Kidney capillary endothelial cell (primary cell): Measurements from ENCODE around the gene TMEM135.
"Not testable (repeated sequence)": the region's sequence is repeated elsewhere in the genome, so short reads cannot be mapped to it uniquely, and the experiment has no call there.

Experiments
- DNase-seq: peaks from one replicate; pipeline ENCODE4 v3.0.0-alpha.2; 2018; ENCODE audit warnings: low spot score

The TMEM135 gene

DNA sequence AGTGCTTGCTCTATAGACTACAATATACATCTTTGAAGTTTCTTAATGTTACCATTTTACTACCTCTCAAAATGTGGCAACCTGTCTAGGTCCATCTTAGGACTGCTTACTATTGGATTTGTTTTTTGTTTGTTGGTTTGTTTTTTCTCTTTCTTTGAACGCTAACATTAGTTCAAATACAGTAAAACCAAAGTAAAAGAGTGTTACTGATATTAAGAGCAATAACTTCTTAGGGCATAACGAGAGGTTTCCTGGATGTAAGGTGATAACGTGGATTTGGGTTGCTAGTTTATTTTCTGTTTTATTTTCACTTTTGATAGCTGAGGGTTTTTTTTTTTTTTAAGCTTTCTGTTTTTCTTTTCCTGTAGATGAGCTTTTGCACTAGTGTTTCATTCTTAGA is 43.6 kb downstream of the TMEM135 start:
- no peak for DNase-seq

DNA sequence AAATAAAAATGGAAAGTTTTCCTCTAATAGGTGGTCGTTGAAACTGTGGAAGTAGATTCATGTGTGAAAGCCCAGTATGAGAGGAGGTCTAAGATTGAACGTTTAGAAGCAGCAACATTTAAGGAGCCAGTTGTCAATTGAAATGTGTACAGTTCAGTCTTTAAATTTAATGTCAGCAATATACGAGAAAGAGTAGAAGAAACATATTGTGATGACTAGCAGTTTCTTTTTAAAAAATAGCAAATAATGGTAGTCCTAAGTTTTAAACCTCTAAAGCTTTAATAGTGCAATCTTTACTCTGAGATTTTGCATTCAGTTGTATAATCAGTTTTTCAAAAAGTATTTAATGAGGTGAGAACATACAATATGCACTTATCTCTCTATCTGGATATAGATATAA is 44.9 kb downstream of the TMEM135 start:
- DNase-seq, result no peak

DNA sequence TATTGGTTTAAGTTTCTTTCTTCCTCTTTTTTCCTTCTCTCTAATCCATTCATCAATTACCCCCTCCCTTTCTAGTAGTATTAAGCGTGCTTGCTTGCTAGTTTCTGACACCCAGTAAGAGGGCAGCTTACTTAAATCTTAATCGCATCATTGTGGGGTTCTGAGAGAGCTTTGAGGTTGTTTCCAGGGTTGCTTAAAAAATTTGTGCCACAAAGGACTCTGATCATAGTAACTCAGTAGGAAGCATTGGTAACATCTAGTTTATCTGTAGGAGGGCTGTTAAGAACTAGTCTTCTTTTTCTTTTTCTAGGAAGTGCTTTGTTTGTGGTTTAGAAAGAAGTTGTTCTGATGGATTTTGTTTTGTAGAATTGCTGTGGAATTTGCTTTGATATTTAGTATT is 45.3 kb downstream of the TMEM135 start:
- no peak for DNase-seq

DNA sequence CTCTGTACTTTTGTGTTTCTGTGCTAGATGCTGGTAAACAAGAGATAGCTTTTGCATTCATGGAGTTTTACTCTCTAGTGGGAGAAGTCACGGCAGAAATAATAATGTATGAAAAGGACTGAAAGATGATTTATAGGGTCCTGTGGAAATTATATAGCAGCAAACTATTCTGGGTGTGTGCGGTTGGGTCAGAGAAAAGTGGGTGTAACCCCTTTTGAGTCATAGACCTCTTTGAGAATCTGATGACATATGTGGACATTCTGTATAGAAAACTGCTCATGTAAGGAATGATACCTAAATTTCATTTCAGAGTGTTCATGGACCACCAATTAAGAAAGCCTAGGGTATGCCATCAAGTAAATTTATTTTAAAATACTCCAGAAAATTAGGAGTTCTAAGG is 54.4 kb downstream of the TMEM135 start:
- DNase-seq, result no peak

DNA sequence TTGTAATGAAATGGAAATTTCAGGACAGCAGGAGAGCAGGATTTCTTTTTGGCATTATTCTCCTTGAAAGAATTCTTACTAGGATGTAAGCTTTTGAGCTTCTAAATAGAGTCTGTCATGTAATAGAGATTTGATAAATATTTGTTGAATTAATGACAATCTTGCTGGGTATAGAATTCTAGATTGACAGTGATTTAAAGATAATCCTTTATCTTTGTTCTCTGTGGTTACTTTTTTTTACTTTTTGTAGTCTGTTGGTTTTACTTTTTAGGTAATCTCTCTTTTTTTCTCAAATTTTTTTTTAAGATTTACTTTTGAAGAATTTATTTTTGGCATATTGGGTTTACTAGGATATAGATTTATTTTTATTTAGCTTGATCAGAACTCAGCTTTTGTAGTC is 54.8 kb downstream of the TMEM135 start:
- no peak for DNase-seq

DNA sequence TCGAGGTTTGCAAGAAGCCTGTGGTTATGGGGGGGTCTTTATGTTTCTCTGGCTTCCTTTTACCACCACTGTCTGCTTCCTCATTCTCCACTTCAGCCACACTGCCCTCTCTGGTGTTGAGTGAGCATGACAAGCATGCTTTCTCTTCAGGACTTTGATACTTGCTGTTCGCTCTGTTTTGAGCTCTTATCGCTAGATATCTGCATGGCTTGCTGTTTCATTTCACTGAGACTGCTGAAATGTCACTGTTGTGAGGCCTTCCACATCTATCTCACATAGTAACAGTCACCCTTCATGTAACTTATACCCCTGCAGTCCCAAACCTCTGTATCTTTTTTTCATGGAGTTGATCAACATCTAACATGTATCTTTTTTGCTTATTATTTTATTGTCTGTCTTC is 59.8 kb downstream of the TMEM135 start:
- DNase-seq, result peak; percentile 13

DNA sequence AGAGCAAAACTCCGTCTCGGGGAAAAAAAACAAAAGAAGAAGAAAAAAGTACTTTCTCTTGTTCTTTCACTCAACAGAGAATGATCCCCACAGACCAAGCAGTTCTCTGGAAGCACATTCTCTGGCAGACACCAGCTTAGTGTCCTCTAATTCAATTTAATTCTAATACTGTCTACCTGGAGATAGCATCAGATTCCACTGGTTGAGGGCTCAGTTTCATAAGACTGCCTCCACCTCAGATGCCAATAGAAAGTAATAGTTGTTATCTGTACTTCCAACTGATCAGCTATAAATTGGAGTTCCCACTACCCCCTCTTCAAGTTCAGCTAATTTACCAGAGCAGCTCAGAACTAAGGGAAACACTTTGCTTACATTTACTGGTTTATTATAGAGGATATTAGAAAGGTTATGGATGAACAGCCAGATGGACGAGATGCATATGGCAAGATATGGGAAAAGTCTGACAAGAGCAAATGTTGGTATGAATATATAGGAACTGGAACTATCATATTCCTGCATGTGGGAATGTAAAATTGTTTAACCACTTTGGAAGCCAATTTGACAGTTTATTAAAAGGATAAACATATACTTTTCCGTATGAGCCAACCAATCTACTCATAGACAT is 64.3 kb downstream of the TMEM135 start:
- DNase-seq, result no peak

DNA sequence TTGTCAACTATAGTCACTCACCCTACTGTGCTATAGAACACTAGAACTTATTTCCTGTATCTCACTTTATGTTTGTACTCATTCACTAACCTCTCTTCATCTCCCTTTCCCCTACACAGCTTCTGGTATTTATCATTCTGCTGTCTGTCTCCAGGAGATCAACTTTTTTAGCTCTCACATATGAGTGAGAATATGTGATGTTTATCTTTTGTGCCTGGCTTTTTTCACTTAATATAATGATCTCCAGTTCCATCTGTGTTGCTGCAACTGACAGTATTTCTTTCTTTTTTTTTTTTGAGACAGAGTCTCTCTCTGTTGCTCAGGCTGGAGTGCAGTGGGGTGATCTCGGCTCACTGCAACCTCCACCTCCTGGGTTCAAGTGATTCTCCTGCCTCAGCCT is 68.1 kb downstream of the TMEM135 start:
- not testable (repeated sequence) for DNase-seq

DNA sequence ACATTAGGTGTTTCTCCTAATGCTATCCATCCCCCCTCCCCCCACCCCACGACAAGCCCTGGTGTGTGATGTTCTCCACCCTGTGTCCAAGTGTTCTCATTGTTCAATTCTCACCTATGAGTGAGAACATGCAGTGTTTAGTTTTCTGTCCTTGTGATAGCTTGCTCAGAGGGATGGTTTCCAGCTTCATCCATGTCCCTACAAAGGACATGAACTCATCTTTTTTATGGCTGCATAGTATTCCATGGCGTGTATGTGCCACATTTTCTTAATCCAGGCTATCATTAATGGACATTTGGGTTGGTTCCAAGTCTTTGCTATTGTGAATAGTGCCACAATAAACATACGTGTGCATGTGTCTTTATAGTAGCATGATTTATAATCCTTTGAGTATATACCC is 69.6 kb downstream of the TMEM135 start:
- not testable (repeated sequence) for DNase-seq

DNA sequence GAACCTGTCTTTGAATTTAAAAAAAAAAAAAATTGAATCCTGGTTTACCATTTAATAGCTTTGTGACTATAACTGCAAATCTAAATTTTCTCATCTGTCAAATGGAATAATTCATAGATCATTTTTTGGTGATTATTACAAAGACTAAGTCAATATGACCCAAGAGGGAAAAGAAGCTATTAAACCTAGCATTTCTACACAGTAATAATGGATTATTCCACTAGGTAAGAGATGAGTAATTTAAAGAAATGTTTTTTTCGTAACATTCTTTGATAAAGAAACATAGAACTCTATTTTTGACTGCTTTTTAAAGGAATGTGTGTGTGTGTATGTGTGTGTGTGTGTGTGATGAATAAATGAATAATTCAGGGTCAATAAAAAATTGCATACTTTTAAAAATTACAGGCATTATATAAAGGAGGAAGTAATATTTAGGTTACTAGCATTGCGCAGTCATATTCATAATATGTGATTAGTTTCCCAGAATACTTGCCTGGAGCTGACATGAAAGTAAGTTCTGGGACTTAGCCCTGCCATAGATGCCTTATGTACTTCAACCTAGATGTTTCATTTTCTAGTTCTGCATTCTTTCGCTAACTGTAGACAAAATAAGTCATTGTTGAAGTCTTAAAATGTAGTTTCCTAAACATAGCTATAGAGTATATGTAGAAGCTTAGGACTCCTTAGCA is 72.9 kb downstream of the TMEM135 start:
- DNase-seq, result no peak

DNA sequence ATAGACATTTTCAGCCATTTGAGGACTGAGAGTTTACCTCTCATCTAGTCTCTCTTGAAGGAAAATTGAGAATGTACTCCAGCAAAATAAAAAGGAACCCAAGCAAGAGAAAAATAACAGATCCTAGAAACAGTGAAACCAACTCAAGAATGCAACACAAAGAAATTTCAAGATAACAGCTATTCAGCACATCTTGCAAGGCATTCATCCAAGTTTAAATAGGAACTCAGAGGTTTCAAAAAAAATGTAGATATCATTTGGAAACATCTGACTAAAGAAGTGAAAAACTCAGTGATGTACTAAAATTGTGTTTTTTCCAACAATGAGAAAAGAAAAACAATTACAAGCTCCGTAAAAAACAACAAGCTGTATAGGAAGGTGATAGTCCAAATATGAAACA is 76.4 kb downstream of the TMEM135 start:
- no peak for DNase-seq

DNA sequence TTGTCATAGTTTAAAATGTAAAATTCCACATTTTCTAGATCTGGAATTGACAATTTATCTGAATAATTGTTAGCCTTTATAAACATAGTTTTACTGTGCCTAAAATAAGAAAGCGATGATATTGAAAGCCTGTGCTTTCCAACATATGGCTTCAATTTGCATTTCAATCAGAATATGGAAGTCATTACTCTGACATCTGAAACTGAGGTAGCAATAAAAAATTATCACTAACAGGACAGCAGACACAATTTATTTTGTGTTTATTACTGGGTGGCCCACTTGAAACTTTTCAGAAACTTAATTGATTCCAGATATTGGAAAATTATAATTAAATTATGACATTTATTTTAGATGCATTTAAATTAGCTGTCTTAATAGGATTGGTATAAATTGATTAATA is 78.5 kb downstream of the TMEM135 start:
- no peak for DNase-seq

DNA sequence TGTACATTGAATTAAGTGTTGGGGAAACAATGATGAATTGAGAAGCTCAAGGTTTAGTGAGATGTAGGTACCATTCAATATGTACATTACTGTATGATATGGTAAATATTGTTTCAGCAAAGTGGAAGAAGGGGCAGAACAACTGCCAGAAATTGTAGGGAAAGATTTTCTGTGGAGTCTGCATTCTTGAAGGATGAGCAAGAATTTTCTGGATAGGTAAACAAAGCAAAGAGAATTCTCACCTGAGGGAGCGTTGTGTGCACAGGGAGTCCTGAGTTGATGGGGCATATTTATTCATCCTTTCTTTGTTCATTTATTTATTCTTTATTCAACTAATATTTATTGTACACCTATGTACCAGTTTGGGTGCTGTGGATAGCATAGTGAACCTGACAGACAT is 83.2 kb downstream of the TMEM135 start:
- DNase-seq, result no peak

DNA sequence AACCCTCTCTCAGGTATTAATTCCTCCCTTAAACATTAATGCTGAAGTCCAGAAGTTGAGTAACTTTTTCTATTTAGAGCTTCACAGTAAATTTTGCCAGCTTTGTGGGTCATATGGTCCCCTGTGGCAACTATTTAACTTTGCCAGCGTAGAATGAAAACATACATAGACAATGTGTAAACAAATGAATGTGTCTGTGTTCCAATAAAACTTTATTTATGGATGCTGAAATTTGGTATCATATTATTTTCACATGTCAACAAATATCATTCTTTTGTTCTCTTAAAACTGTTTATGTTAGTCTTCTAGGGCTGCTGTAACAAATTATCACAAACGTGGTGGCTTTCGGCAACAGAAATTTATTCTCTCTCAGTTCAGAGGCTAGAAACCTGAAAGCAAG is 85.1 kb downstream of the TMEM135 start:
- DNase-seq, result no peak

DNA sequence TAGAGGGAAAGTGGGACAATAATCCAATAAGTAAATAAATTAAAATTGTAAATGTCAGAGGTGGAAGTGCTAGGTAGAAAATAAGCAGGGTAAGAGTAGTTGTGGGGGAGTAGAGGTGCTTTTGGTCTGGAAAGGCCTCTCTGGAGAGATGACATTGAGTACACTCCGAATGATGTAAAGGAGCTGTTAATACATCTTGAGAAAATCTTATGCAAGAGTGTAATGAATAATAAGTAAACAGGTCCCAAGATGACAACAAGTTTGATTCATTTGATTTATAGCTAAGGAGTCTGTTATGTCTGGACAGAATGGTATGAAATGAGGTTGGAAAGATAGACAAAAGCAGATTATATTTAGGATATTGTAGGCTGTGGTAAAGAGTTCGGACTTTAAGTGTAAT is 87.5 kb downstream of the TMEM135 start:
- DNase-seq, result no peak

DNA sequence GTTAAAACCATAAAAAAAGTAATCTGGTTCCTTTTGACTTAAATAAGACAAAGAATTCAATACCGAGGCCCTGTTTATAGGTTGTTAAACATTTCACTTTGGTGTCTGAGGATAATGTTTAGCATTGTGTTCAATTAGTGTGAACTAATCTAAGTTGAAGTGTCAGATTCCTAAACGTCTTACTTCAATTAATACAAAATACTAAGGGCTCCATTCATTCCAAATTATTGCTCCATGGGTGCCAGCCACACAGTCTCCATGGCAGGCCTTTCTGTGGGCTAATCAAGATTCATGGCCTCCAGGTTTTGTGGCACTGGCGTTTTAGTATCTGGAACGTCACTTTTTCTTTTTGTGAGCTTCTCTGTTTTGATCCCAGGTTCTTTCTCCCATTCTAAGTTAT is 89.4 kb downstream of the TMEM135 start:
- no peak for DNase-seq

DNA sequence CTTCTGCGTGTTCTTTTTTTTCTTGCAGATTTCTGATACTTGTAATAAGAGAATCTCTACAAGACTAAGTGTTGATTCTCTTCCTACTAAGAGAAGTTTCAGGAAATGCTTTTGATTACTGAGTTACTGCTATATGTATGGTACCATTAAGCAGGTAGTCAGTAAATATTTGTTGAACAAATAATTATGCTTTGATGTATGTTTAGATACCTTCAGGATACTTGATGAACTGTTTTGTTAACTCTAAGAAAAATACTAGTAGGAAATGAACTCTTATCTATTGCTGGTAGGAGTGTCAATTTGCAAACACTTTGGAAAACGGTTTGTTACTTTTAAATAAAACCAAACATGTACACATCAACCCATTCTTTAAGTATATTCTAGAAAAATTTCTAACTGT is 90.6 kb downstream of the TMEM135 start:
- no peak for DNase-seq

DNA sequence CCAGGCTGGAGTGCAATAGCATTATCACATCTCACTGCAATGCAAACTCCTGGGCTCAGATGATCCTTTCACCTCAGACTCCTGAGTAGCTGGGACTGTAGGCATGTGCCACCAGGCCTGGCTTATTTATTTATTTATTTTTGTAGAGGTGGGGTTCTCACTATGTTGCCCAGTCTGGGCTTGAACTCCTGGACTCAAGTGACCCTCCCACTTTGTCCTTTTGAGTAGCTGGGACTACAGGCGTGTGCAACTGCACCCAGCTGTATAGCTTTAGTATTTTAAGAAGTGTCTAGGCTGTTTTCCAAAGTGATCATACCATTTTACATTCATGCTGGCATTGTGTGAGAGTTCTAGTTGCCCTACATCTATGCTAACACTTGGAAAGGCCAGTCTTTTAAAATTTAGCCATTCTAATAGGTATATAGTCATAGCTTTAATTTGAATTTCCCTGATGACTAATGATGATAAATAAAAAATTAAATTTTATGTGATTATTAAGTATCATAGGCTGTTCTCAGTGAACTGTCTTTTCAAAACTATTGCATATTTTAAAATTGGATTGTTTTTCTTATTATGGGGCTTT is 96.9 kb downstream of the TMEM135 start:
- no peak for DNase-seq

DNA sequence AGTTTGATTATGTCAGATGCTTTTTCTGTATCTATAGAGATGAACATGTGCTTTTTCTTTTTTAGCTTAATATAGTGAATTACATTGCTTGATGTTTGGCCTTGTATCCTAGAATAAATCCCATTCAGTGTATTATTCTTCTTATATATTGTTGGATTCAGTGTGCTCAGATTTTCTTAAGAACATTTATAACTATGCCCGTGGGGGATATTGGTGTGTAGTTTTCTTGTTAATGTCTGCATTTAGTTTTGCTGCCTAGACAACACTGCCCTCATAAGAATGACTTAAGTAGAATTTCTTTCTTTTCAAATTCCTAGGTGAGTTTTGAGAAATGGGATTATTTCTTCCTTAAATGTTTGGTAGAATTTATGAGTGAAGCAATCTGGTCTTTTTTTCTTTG is 98.5 kb downstream of the TMEM135 start:
- no peak for DNase-seq

DNA sequence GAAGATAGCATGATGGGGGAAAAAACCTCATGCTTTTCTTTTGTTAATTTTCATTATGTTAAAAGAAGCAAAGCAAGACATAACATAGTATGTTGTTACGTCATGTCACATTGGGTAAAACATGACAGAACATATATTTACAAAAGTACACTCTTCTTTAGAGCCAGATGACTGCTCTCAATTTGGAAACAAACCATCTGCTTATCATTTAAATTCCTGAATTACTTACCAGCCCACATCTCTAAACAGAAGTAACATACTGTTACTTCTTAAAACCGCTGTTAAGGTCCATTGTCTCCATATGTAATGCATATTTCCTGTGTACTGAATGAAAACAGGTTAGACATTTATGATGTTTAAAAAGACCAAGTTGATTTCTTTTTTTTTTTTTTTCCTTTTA is 100.0 kb downstream of the TMEM135 start:
- DNase-seq, result no peak

DNA sequence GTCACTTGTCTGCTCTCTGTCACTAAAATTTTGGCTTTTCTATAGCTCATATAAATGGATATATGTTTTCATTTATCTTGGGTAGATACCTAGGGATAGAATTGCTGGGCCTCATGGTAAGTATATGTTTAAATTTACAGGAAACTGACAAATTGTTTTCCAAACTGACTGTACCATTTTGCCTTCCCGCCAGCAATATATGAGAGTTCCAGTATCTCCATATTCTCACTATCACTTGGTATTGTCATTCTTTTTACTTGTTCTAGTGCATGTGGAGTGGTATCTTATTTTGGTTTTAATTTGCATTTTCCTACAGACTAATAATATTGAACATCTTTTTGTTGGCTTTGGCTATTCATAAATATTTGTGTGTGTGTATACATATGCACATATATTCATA is 101.7 kb downstream of the TMEM135 start:
- DNase-seq, result no peak

DNA sequence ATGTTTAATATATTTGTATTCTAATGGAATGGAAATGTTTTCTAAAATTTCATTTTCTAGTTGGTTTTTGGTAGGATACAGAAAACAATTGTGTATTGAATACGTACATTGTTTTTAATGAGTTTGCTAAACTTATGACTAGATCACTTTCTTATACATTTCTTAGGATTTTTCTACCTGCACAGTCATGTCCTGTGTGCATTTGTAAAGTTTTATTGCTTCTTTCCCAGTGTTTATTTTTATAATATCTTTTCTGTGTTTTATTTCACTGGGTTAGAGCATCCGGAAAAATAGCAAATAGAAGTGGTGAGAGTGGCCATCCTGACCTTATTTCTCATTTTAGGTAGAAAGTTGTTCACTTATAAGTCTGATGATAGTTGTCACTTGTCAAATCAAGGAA is 103.6 kb downstream of the TMEM135 start:
- no peak for DNase-seq

DNA sequence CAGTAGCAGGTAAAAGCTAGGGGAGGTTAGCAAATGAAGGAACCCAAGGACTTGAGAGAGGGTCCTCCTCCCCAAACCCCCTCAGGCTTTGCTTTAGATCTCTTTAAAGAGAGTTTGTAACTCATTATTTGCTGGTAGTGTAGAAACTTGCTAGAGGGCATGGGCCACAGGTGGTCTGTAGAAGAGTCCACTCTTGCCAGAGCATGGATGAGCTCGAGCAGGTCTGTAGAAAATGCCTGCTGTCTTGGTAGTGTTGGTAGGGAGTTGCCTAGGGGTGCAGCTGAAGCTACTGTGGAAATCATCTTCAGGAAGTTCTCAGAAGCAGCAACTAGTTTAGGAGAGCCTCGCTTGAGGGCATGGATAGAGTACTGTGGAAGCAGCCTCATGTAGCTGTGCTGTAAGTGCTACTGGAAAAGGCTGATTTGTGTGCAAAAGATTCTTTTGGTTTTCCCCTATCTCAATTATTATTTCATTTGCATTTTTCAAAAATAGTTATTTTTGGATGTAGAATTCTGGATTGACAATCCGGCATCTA is 104.3 kb downstream of the TMEM135 start:
- DNase-seq, result no peak

DNA sequence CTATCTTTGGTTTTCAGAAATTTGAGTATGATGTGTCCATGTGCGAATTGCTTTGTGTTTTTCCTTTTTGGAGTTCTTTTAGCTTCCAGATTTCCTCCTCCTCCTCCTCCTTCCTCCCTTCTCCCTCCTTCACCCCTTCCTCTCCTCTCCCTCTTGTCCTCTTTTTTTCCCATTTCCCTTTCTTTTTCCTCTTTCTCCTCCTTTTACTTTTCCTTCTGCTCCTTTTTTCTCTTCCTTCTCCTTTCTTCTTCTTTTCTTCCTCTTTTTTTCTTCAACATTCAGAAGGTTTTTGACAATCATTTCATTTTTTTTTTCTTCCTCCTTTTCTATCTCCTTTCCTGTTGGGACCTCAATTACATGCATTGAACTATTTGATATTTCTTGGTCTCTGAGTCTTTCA is 104.9 kb downstream of the TMEM135 start:
- DNase-seq, result no peak
